SK-N-MC (cell line): ENCODE data around the gene PRKAR1B.

Experiments used
- EZH2 ChIP-seq: fragments of 200-600 bp; sonication (generic); IDR thresholded peaks from one replicate; pipeline ENCODE4 v1.6.1; 2017; ENCODE audit warnings: antibody characterized with exemption
- FOXP2 ChIP-seq: optimal IDR thresholded peaks from 2 replicates; pipeline ENCODE3; 2011; ENCODE audit warnings: mild to moderate bottlenecking, moderate library complexity; ENCODE audit not compliant: insufficient read depth; ENCODE audit errors: extremely low read length, control extremely low read depth
- POLR2AphosphoS5 ChIP-seq: IDR thresholded peaks from 2 replicates; pipeline ENCODE4 v1.6.1; 2012; ENCODE audit warnings: mild to moderate bottlenecking, low read depth, low read length, borderline replicate concordance

DNA sequence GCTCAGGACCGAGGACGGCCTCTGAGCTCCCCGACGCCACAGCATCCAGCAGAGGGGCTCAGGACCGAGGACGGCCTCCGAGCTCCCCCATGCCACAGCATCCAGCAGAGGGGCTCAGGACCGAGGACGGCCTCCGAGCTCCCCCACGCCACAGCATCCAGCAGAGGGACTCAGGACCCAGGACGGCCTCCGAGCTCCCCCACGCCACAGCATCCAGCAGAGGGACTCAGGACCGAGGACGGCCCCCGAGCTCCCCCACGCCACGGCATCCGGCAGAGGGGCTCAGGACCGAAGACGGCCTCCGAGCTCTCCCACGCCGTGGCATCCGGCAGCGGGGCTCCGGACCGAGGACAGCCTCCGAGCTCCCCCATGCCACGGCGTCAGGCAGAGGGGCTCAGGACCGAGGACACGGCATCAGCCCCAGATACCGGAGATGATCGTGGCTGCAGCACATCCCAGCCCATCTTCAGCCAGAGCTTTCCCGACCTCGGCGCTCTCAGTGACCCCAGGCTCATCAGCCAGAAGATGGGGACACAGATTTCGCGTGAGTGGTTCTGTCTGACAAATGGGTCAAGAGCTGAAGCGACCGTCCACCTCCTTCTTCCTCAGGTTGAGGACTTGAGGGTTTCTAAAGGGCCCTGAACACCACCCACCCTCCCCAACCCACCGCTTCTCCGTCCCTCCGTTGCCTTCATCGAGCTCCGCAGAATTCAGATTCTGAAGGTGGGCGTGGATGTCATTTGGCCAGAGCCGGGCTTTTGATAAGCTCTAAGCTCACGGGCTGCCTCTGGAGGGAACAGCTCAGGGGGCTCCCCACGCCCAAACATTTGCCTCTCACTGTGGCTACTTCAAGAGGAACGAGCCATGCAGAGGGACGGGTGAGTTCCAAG, 56.3 kb downstream of the PRKAR1B start:
- TF ChIP-seq EZH2 (no peak), POLR2AphosphoS5 (no peak), FOXP2 (no peak)
